Liver (tissue), 3 donors: ENCODE results near the gene MROH8.

ENCODE experiments used
- JUND ChIP-seq, 2 donors: IDR thresholded peaks; 2 replicates each; pipeline ENCODE4 v1.6.1; 2016; ENCODE audit warnings: antibody characterized with exemption in 2 of 2
- NR2F2 ChIP-seq: IDR thresholded peaks from 2 replicates; pipeline ENCODE4 v1.6.1; 2016; ENCODE audit warnings: antibody characterized with exemption
- TAF1 ChIP-seq: conservative IDR thresholded peaks from 2 replicates; pipeline ENCODE4 v1.6.1; 2016; ENCODE audit warnings: antibody characterized with exemption, mild to moderate bottlenecking
- TF ChIP-seq, protein P1 (sequence below): fragments of 150-350 bp; IDR thresholded peaks from 2 replicates; pipeline ENCODE4 v1.5.1; 2017; ENCODE audit warnings: improper control_type of control experiment, low read depth, low read length; ENCODE audit not compliant: missing input control
- TF ChIP-seq, protein P2 (sequence below): IDR thresholded peaks from 2 replicates; pipeline ENCODE4 v1.6.1; 2016; ENCODE audit warnings: antibody characterized with exemption
- donor health status: healthy.
- donor health status: healthy.

DNA sequence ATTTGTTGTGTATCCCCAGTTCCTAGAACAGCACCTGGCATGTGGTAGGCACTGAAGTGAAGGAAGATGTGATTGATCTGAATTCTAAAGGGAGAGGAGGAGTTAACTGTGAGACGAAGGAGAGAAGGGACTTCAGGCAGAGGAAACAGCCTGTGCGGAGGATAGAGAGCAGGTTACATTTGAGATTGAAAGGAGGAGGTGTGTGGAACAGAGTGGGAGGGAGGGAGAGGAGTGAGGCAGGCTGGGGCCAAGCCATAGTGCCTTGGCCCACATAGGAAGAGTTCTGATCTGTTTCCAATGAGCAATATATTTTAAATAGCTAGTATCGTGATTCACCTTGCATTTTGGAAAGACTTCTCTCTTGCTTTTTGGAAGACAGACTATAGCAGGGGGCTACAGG lies 13.9 kb upstream of the MROH8 start:
- TF ChIP-seq, protein P1, sequence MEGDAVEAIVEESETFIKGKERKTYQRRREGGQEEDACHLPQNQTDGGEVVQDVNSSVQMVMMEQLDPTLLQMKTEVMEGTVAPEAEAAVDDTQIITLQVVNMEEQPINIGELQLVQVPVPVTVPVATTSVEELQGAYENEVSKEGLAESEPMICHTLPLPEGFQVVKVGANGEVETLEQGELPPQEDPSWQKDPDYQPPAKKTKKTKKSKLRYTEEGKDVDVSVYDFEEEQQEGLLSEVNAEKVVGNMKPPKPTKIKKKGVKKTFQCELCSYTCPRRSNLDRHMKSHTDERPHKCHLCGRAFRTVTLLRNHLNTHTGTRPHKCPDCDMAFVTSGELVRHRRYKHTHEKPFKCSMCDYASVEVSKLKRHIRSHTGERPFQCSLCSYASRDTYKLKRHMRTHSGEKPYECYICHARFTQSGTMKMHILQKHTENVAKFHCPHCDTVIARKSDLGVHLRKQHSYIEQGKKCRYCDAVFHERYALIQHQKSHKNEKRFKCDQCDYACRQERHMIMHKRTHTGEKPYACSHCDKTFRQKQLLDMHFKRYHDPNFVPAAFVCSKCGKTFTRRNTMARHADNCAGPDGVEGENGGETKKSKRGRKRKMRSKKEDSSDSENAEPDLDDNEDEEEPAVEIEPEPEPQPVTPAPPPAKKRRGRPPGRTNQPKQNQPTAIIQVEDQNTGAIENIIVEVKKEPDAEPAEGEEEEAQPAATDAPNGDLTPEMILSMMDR, result no peak
- no peak for TF ChIP-seq TAF1
- TF ChIP-seq JUND (IDR thresholded peaks at IDR 0.05), result no peak
- TF ChIP-seq, protein P2, sequence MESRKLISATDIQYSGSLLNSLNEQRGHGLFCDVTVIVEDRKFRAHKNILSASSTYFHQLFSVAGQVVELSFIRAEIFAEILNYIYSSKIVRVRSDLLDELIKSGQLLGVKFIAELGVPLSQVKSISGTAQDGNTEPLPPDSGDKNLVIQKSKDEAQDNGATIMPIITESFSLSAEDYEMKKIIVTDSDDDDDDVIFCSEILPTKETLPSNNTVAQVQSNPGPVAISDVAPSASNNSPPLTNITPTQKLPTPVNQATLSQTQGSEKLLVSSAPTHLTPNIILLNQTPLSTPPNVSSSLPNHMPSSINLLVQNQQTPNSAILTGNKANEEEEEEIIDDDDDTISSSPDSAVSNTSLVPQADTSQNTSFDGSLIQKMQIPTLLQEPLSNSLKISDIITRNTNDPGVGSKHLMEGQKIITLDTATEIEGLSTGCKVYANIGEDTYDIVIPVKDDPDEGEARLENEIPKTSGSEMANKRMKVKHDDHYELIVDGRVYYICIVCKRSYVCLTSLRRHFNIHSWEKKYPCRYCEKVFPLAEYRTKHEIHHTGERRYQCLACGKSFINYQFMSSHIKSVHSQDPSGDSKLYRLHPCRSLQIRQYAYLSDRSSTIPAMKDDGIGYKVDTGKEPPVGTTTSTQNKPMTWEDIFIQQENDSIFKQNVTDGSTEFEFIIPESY, result no peak
- no peak for TF ChIP-seq NR2F2
